ENCODE data around the gene GPALPP1. TPM values are rescaled to one million over a fixed set of nuclear protein-coding genes. Genes with fewer than 3 reads are reported as not detected.
"Not testable (repeated sequence)": the region's sequence is repeated elsewhere in the genome, so short reads cannot be mapped to it uniquely, and the experiment has no call there.

GPALPP1 gene
- total RNA-seq, 5 donors from 2014 or later (not counting 1 experiment from before 2014, with no cell fraction given), result 28.0 to 37.8 (median 31.7) TPM

DNA sequence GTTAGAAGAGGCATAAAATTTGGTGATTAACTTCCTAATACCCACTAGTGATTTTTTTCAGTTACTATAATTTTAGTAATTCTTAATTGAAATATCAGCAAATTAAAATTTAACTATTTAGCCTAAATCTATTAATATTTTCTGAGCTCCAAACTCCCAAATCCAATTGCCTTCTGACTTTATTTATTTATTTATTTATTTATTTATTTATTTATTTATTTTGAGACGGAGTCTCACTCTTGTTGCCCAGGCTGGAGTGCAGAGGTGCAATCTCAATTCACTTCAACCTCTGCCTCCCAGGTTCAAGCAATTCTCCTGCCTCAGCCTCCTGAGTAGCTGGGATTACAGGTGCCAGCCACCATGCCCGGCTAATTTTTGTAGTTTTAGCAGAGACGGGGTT lies 74.6 kb downstream of the GPALPP1 start:
- H3K4me3 Mint-ChIP-seq; H3K4me1 Mint-ChIP-seq; ATAC-seq (replicated peaks in 1 of 4); H3K9me3 Mint-ChIP-seq; H3K9me3 ChIP-seq; H3K4me1 ChIP-seq (ENCODE audit: control insufficient read depth in 1 of 2, extremely low read depth in 1 of 2, insufficient read depth in 2 of 2, low read length in 2 of 2); H3K27ac ChIP-seq (ENCODE audit: low read length); H3K36me3 ChIP-seq (ENCODE audit: control insufficient read depth in 2 of 2, extremely low read depth in 1 of 2, insufficient read depth in 1 of 2, low read length in 1 of 2); DNase-seq; H3K27ac Mint-ChIP-seq; H3K36me3 Mint-ChIP-seq; H3K4me3 ChIP-seq (ENCODE audit: control insufficient read depth in 1 of 2, extremely low read depth in 1 of 2, low read length in 1 of 2): not testable (repeated sequence)
- no CpG with 5 or more reads among the region's 3 CpGs for whole genome bisulfite sequencing (ENCODE audit: insufficient coverage)
- H3K27me3 ChIP-seq (replicated peaks in 1 of 2; ENCODE audit: control insufficient read depth in 2 of 2, extremely low read depth in 1 of 2, insufficient read depth in 2 of 2, low read length in 1 of 2), result peaks cover 0 to 16% of the 10 kb centered on the region in 2 experiments
- CTCF ChIA-PET, result interaction anchor here in 1 of 2 donors (0.6 kb wide), 2 partner anchors 92 to 580 kb away, joined by 3 read pairs; no protein-coding TSS in a partner anchor
- POLR2A ChIA-PET, result interaction anchor here in 1 of 2 donors (0.7 kb wide), 1 partner anchor 70 kb away, joined by 5 read pairs; no protein-coding TSS in a partner anchor
- peaks cover 14 to 25% of the 10 kb centered on the region in 2 donors for H3K27me3 Mint-ChIP-seq

DNA sequence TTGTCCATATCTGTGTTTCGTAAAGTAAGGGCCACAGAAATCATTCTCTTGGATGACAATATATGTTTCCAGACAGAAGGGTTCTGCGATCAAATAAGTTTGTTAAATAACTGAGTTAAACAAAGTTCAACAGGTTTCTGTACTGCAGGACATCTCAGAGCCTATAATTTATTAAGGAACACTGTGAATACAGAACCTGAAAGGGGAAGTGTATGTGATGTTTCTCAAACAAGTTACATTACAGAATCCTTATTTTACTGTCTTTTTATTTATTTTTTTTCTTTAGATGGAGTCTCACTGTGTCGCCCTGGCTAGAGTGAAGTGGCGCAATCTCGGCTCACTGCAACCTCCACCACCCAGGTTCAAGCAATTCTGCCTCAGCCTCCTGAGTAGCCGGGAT lies 75.6 kb downstream of the GPALPP1 start:
- no peaks in the 10 kb centered on the region for H3K4me1 ChIP-seq (ENCODE audit: control insufficient read depth in 1 of 2, extremely low read depth in 1 of 2, insufficient read depth in 2 of 2, low read length in 2 of 2)
- Mint-ChIP-seq H3K36me3 (no peaks in the 10 kb centered on the region), H3K27ac (no peak overlapping the region), H3K27me3 (peaks cover 12 to 21% of the 10 kb centered on the region in 2 donors), H3K4me1 (no peaks in the 10 kb centered on the region), H3K4me3 (no peak overlapping the region), H3K9me3 (no peaks in the 10 kb centered on the region)
- H3K9me3 ChIP-seq, result no peaks in the 10 kb centered on the region
- DNase-seq (no peak), ATAC-seq (replicated peaks in 1 of 4) (no peak)
- CTCF ChIA-PET, result no interaction called here
- no peak overlapping the region for H3K4me3 ChIP-seq (ENCODE audit: control insufficient read depth in 1 of 2, extremely low read depth in 1 of 2, low read length in 1 of 2)
- POLR2A ChIA-PET, result no interaction called here
- WGBS (ENCODE audit: insufficient coverage), result no CpG with 5 or more reads among the region's 6 CpGs
- H3K27me3 ChIP-seq (replicated peaks in 1 of 2; ENCODE audit: control insufficient read depth in 2 of 2, extremely low read depth in 1 of 2, insufficient read depth in 2 of 2, low read length in 1 of 2), result peaks cover 0 to 17% of the 10 kb centered on the region in 2 experiments
- H3K36me3 ChIP-seq (ENCODE audit: control insufficient read depth in 2 of 2, extremely low read depth in 1 of 2, insufficient read depth in 1 of 2, low read length in 1 of 2), result no peaks in the 10 kb centered on the region
- no peak overlapping the region for H3K27ac ChIP-seq (ENCODE audit: low read length)

DNA sequence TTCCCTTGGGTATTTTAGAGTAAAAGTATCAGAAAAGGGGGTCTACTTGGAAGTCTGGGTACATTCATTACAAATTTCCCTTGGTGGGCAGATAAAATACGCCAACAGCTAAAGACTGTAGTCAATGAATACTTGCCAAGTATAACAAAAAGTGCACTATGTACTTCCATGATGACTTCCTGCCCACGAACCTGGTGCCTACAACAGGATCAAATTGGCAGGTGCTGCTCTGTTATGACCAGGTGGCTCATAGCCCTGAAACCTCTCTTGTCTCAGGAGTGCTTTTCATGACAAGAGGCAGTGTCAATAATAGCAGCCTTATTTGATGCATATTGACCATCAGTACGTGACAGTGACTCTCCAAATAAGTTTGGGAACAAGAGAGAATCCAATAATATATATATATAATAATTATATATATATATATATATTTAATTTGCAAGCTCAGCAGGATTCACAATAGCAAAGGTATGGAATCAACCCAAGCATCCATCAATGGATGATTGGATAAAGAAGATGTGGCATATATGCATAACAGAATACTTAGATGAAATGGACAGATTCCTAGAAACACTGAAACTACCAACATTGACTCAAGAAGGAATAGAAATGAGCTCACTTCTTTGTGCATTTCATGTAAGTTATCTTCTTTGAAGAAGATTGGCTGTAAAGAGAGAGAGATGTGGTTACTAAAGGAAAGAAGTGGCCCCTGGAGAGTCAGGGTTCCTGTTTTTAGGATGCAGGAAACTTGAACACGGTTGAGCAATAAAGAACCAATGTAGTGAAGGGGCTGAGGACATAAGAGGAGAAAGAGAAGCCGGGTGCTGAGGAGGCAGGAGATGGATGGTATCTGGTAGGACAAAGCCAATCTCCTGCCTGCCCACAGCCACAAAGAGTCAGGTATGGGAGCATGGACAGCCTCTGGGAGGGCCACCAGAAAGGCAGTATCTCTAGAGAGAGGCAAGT lies 79.0 kb downstream of the GPALPP1 start:
- Mint-ChIP-seq H3K4me3 (no peak overlapping the region), H3K4me1 (no peaks in the 10 kb centered on the region), H3K36me3 (no peaks in the 10 kb centered on the region), H3K9me3 (no peaks in the 10 kb centered on the region), H3K27ac (no peak overlapping the region), H3K27me3 (peaks cover 10 to 19% of the 10 kb centered on the region in 2 donors)
- Histone ChIP-seq H3K27me3 (replicated peaks in 1 of 2; ENCODE audit: control insufficient read depth in 2 of 2, extremely low read depth in 1 of 2, insufficient read depth in 2 of 2, low read length in 1 of 2) (peaks cover 0 to 9% of the 10 kb centered on the region in 2 experiments), H3K4me3 (ENCODE audit: control insufficient read depth in 1 of 2, extremely low read depth in 1 of 2, low read length in 1 of 2) (no peak overlapping the region), H3K36me3 (ENCODE audit: control insufficient read depth in 2 of 2, extremely low read depth in 1 of 2, insufficient read depth in 1 of 2, low read length in 1 of 2) (no peaks in the 10 kb centered on the region), H3K4me1 (ENCODE audit: control insufficient read depth in 1 of 2, extremely low read depth in 1 of 2, insufficient read depth in 2 of 2, low read length in 2 of 2) (no peaks in the 10 kb centered on the region), H3K27ac (ENCODE audit: low read length) (no peak overlapping the region), H3K9me3 (no peaks in the 10 kb centered on the region)
- ATAC-seq (replicated peaks in 1 of 4) (no peak), DNase-seq (no peak)
- POLR2A ChIA-PET, result no interaction called here
- WGBS (ENCODE audit: insufficient coverage), result 39% methylated on average over 4 of the region's 5 CpGs
- CTCF ChIA-PET, result interaction anchor here in 1 of 2 donors (0.5 to 0.6 kb wide), 2 partner anchors 252 to 326 kb away, joined by 3 read pairs; no protein-coding TSS in a partner anchor

DNA sequence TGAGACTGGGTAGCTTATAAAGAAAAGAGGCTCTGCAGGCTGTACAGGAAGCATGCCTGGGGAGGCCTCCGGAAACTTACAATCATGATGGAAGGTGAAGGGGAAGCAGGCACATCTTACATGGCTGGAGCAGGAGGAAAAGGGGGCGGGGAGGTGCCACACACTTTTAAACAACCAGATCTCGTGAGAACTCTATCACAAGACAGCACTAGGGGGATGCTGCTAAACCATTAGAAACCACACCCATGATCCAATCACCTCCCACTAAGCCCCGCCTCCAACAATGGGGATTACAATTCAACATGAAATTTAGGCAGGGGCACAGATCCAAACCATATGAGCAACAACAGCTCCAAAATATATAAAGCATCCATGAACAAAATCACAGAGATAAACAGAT lies 84.5 kb downstream of the GPALPP1 start:
- Histone ChIP-seq H3K27me3 (replicated peaks in 1 of 2; ENCODE audit: control insufficient read depth in 2 of 2, extremely low read depth in 1 of 2, insufficient read depth in 2 of 2, low read length in 1 of 2) (peaks cover 0 to 6% of the 10 kb centered on the region in 2 experiments), H3K4me3 (ENCODE audit: control insufficient read depth in 1 of 2, extremely low read depth in 1 of 2, low read length in 1 of 2) (no peak overlapping the region), H3K27ac (ENCODE audit: low read length) (no peak overlapping the region), H3K9me3 (no peaks in the 10 kb centered on the region), H3K36me3 (ENCODE audit: control insufficient read depth in 2 of 2, extremely low read depth in 1 of 2, insufficient read depth in 1 of 2, low read length in 1 of 2) (no peaks in the 10 kb centered on the region), H3K4me1 (ENCODE audit: control insufficient read depth in 1 of 2, extremely low read depth in 1 of 2, insufficient read depth in 2 of 2, low read length in 2 of 2) (no peaks in the 10 kb centered on the region)
- DNase-seq (no peak), ATAC-seq (replicated peaks in 1 of 4) (no peak)
- Mint-ChIP-seq H3K27ac (no peak overlapping the region), H3K9me3 (no peaks in the 10 kb centered on the region), H3K4me3 (no peak overlapping the region), H3K36me3 (no peaks in the 10 kb centered on the region), H3K27me3 (peaks cover 9 to 11% of the 10 kb centered on the region in 2 donors), H3K4me1 (peaks cover 0 to 3% (median 0%) of the 10 kb centered on the region in 3 donors)
- ChIA-PET CTCF (no interaction called here), POLR2A (no interaction called here)
- 60% methylated on average over 1 of the region's 4 CpGs for WGBS (ENCODE audit: insufficient coverage)

DNA sequence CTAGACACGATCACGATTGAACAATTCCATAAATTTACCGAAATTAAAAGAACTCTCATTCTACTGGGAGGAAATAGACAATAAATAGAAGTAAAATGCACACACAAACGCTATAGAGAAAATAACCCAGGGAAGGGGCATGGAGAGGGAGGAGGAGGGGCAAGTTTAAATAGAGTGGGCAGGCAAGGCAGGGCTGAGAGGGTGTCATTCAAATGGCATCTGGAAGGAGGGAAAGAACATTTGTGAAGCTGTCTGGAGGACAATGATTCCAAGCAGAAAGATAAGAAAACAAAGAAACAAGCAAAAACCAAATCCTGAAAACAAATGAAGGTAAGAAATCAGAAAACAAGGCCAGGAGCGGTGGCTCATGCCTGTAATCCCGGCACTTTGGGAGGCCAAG lies 85.4 kb downstream of the GPALPP1 start:
- H3K27ac ChIP-seq (ENCODE audit: low read length), result no peak overlapping the region
- POLR2A ChIA-PET, result no interaction called here
- H3K4me1 ChIP-seq (ENCODE audit: control insufficient read depth in 1 of 2, extremely low read depth in 1 of 2, insufficient read depth in 2 of 2, low read length in 2 of 2), result no peaks in the 10 kb centered on the region
- no peak for DNase-seq
- Mint-ChIP-seq H3K36me3 (no peaks in the 10 kb centered on the region), H3K4me1 (peaks cover 0 to 3% (median 0%) of the 10 kb centered on the region in 3 donors), H3K9me3 (no peaks in the 10 kb centered on the region), H3K27ac (no peak overlapping the region), H3K27me3 (peaks cover 9 to 11% of the 10 kb centered on the region in 2 donors), H3K4me3 (no peak overlapping the region)
- H3K27me3 ChIP-seq (replicated peaks in 1 of 2; ENCODE audit: control insufficient read depth in 2 of 2, extremely low read depth in 1 of 2, insufficient read depth in 2 of 2, low read length in 1 of 2), result peaks cover 0 to 4% of the 10 kb centered on the region in 2 experiments
- WGBS (ENCODE audit: insufficient coverage), result 100% methylated on average over 2 of the region's 6 CpGs
- CTCF ChIA-PET, result no interaction called here
- H3K36me3 ChIP-seq (ENCODE audit: control insufficient read depth in 2 of 2, extremely low read depth in 1 of 2, insufficient read depth in 1 of 2, low read length in 1 of 2), result no peaks in the 10 kb centered on the region
- ATAC-seq (replicated peaks in 1 of 4), result no peak
- no peaks in the 10 kb centered on the region for H3K9me3 ChIP-seq
- no peak overlapping the region for H3K4me3 ChIP-seq (ENCODE audit: control insufficient read depth in 1 of 2, extremely low read depth in 1 of 2, low read length in 1 of 2)

DNA sequence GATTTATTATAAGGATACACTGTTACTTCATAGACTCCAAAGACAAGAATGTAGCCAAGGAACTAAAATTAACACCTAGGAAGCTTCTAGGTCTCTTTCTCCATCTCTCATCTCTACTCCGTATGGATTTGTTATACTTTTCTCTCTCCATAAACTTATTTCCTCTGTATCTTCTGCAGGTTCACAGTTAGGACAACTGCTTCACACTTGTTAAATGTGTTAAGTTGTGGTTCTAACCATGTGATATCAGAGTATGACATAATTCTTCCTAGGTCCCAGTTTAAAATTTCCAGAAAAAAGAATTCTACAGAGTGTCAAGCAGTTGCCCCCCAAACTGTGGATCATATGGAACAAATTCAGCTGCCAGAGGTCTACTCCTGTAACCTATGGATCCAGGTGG lies 88.7 kb downstream of the GPALPP1 start:
- Histone ChIP-seq H3K4me3 (ENCODE audit: control insufficient read depth in 1 of 2, extremely low read depth in 1 of 2, low read length in 1 of 2) (no peak overlapping the region), H3K27me3 (replicated peaks in 1 of 2; ENCODE audit: control insufficient read depth in 2 of 2, extremely low read depth in 1 of 2, insufficient read depth in 2 of 2, low read length in 1 of 2) (peaks cover 0 to 2% of the 10 kb centered on the region in 2 experiments), H3K9me3 (no peaks in the 10 kb centered on the region), H3K4me1 (ENCODE audit: control insufficient read depth in 1 of 2, extremely low read depth in 1 of 2, insufficient read depth in 2 of 2, low read length in 2 of 2) (no peaks in the 10 kb centered on the region), H3K27ac (ENCODE audit: low read length) (no peak overlapping the region), H3K36me3 (ENCODE audit: control insufficient read depth in 2 of 2, extremely low read depth in 1 of 2, insufficient read depth in 1 of 2, low read length in 1 of 2) (no peaks in the 10 kb centered on the region)
- ATAC-seq (replicated peaks in 1 of 4), result no peak
- no peak for DNase-seq
- Mint-ChIP-seq H3K27me3 (peaks cover 6% of the 10 kb centered on the region in 2 donors), H3K27ac (no peak overlapping the region), H3K4me1 (peaks cover 0 to 3% (median 0%) of the 10 kb centered on the region in 3 donors), H3K9me3 (no peaks in the 10 kb centered on the region), H3K36me3 (no peaks in the 10 kb centered on the region), H3K4me3 (no peak overlapping the region)
- no CpG with 5 or more reads among the region's 1 CpG for WGBS (ENCODE audit: insufficient coverage)
- ChIA-PET CTCF (interaction anchor here (0.7 to 0.9 kb wide), 2 partner anchors 37 to 395 kb away, joined by 3 to 8 read pairs; no protein-coding TSS in a partner anchor), POLR2A (no interaction called here)

Data from T-cell (primary cell).